Stimulated activated CD8-positive, alpha-beta memory T cell treated with anti-CD3 and anti-CD28 coated beads, Interleukin-15, amount 100 ng/mL, for 4 hours (primary cell): ENCODE results near the gene GRK5.

Experiments
- DNase-seq, 2 donors: peaks; one replicate each; pipeline ENCODE4 v3.0.0-alpha.2; 2020; ENCODE audit warnings: low read depth in 2 of 2

The GRK5 gene

GRCh38 chr10:119442758-119443060 is 235.3 kb downstream of the GRK5 start:
- DNase-seq: no peak

GRCh38 chr10:119443441-119443840 is 236.1 kb downstream of the GRK5 start:
- DNase-seq: no peak

GRCh38 chr10:119443970-119444660 is 236.7 kb downstream of the GRK5 start:
- no peak for DNase-seq

GRCh38 chr10:119444866-119445265 is 237.5 kb downstream of the GRK5 start:
- DNase-seq: no peak

GRCh38 chr10:119445311-119445934 is 238.1 kb downstream of the GRK5 start:
- peak; percentile 47 to 67 for DNase-seq

- DNase-seq: no peak
Measured at GRCh38 chr10:119445935-119446317, 238.6 kb downstream of the GRK5 start.

GRCh38 chr10:119446441-119447277 is 239.3 kb downstream of the GRK5 start:
- no peak for DNase-seq

- DNase-seq: no peak
Measured at GRCh38 chr10:119447421-119447820, 240.1 kb downstream of the GRK5 start.

GRCh38 chr10:119447823-119448546 is 240.6 kb downstream of the GRK5 start:
- DNase-seq: no peak

GRCh38 chr10:119448628-119449584 is 241.5 kb downstream of the GRK5 start:
- no peak for DNase-seq

GRCh38 chr10:119449760-119450461 is 242.5 kb downstream of the GRK5 start:
- no peak for DNase-seq

- DNase-seq: no peak
Measured at GRCh38 chr10:119450606-119451299, 243.4 kb downstream of the GRK5 start.

- DNase-seq: no peak
Measured at GRCh38 chr10:119451300-119451896, 244.0 kb downstream of the GRK5 start.

- no peak for DNase-seq
Measured at GRCh38 chr10:119452396-119452795, 245.0 kb downstream of the GRK5 start.

GRCh38 chr10:119453313-119453712 is 245.9 kb downstream of the GRK5 start:
- no peak for DNase-seq

GRCh38 chr10:119454316-119454715 is 246.9 kb downstream of the GRK5 start:
- no peak for DNase-seq

- DNase-seq: no peak
Measured at GRCh38 chr10:119454990-119455389, 247.6 kb downstream of the GRK5 start.

- DNase-seq: no peak
Measured at GRCh38 chr10:119455609-119456434, 248.5 kb downstream of the GRK5 start.

GRCh38 chr10:119456435-119456810 is 249.1 kb downstream of the GRK5 start:
- no peak for DNase-seq
